ENCODE measurements around the gene RBM11.

RBM11 gene

GRCh38 chr21:14265023-14265422 is 49.1 kb downstream of the RBM11 start:
- TF ChIP-seq POLR2AphosphoS5 (IDR thresholded peaks at IDR 0.05; ENCODE audit: low read depth) (no peak), SPI1 (IDR thresholded peaks at IDR 0.05; ENCODE audit: borderline replicate concordance, low read depth) (no peak), REST (IDR thresholded peaks at IDR 0.05; ENCODE audit: insufficient replicate concordance, low read depth) (no peak)
- H3K4me3 ChIP-seq (replicated peaks; ENCODE audit: insufficient read depth, low read length): no peak overlapping the region
- H3K27ac ChIP-seq (replicated peaks): no peak overlapping the region
- H3K27me3 ChIP-seq (ENCODE audit: insufficient read depth, poor library complexity, severe bottlenecking): peaks cover 3% of the 10 kb centered on the region
- no peak for DNase-seq (ENCODE audit: low read depth in 1 of 2, low spot score in 1 of 2)

GRCh38 chr21:14267076-14267475 is 51.1 kb downstream of the RBM11 start:
- no peak overlapping the region for H3K27ac ChIP-seq (replicated peaks)
- H3K27me3 ChIP-seq (ENCODE audit: insufficient read depth, poor library complexity, severe bottlenecking): peaks cover 3% of the 10 kb centered on the region
- DNase-seq (ENCODE audit: low read depth in 1 of 2, low spot score in 1 of 2): no peak
- TF ChIP-seq GABPA (IDR thresholded peaks at IDR 0.05; ENCODE audit: low read depth) (no peak), SPI1 (IDR thresholded peaks at IDR 0.05; ENCODE audit: borderline replicate concordance, low read depth) (no peak), REST (IDR thresholded peaks at IDR 0.05; ENCODE audit: insufficient replicate concordance, low read depth) (no peak), POLR2AphosphoS5 (IDR thresholded peaks at IDR 0.05; ENCODE audit: low read depth) (no peak), CTCF (IDR thresholded peaks at IDR 0.05; ENCODE audit: insufficient read depth, low read length) (no peak)
- H3K4me3 ChIP-seq (replicated peaks; ENCODE audit: insufficient read depth, low read length): no peak overlapping the region

GRCh38 chr21:14270631-14271030 is 54.7 kb downstream of the RBM11 start:
- DNase-seq (ENCODE audit: low read depth in 1 of 2, low spot score in 1 of 2): no peak
- H3K27me3 ChIP-seq (ENCODE audit: insufficient read depth, poor library complexity, severe bottlenecking): no peaks in the 10 kb centered on the region
- TF ChIP-seq POLR2AphosphoS5 (IDR thresholded peaks at IDR 0.05; ENCODE audit: low read depth): no peak
- no peak for TF ChIP-seq SPI1 (IDR thresholded peaks at IDR 0.05; ENCODE audit: borderline replicate concordance, low read depth)
- TF ChIP-seq CTCF (IDR thresholded peaks at IDR 0.05; ENCODE audit: insufficient read depth, low read length): no peak
- no peak for TF ChIP-seq GABPA (IDR thresholded peaks at IDR 0.05; ENCODE audit: low read depth)
- TF ChIP-seq REST (IDR thresholded peaks at IDR 0.05; ENCODE audit: insufficient replicate concordance, low read depth): no peak
- H3K27ac ChIP-seq (replicated peaks): no peak overlapping the region
- H3K4me3 ChIP-seq (replicated peaks; ENCODE audit: insufficient read depth, low read length): no peak overlapping the region

Data from HL-60 (cell line).